GM19240 (cell line): ENCODE measurements around the gene PHLDB2.

ENCODE experiments used
- DNase-seq: peaks from one replicate; pipeline ENCODE4 v3.0.0; 2011; ENCODE audit warnings: low spot score; ENCODE audit not compliant: insufficient read length

The PHLDB2 gene

GRCh38 chr3:111850537-111850936 is 8.5 kb upstream of the PHLDB2 start:
- no peak for DNase-seq

GRCh38 chr3:111851511-111851954 is 7.5 kb upstream of the PHLDB2 start:
- DNase-seq: no peak

GRCh38 chr3:111852540-111852939 is 6.5 kb upstream of the PHLDB2 start:
- DNase-seq: no peak

- DNase-seq: no peak
Measured at GRCh38 chr3:111853068-111853467, 6.0 kb upstream of the PHLDB2 start.

GRCh38 chr3:111854990-111855389 is 4.1 kb upstream of the PHLDB2 start:
- no peak for DNase-seq

GRCh38 chr3:111856501-111856900 is 2.6 kb upstream of the PHLDB2 start:
- DNase-seq: no peak

- DNase-seq: no peak
Measured at GRCh38 chr3:111857474-111857873, 1.6 kb upstream of the PHLDB2 start.

GRCh38 chr3:111858642-111859041 is 423 bp upstream of the PHLDB2 start:
- DNase-seq: no peak

GRCh38 chr3:111859974-111860859 is 1.2 kb downstream of the PHLDB2 start:
- peak; percentile 64 for DNase-seq

GRCh38 chr3:111861391-111861790 is 2.3 kb downstream of the PHLDB2 start:
- no peak for DNase-seq

- DNase-seq: no peak
Measured at GRCh38 chr3:111862415-111862814, 3.4 kb downstream of the PHLDB2 start.

- no peak for DNase-seq
Measured at GRCh38 chr3:111862974-111863373, 3.9 kb downstream of the PHLDB2 start.

GRCh38 chr3:111863942-111864694 is 5.1 kb downstream of the PHLDB2 start:
- no peak for DNase-seq

GRCh38 chr3:111864821-111865656 is 6.0 kb downstream of the PHLDB2 start:
- DNase-seq: no peak

- no peak for DNase-seq
Measured at GRCh38 chr3:111867889-111868426, 8.9 kb downstream of the PHLDB2 start.

- no peak for DNase-seq
Measured at GRCh38 chr3:111870620-111871019, 11.6 kb downstream of the PHLDB2 start.

GRCh38 chr3:111871809-111872623 is 13.0 kb downstream of the PHLDB2 start:
- DNase-seq: no peak

GRCh38 chr3:111872979-111873378 is 13.9 kb downstream of the PHLDB2 start:
- no peak for DNase-seq

GRCh38 chr3:111874177-111874820 is 15.2 kb downstream of the PHLDB2 start:
- DNase-seq: no peak

GRCh38 chr3:111881480-111881879 is 22.4 kb downstream of the PHLDB2 start:
- DNase-seq: no peak
